Loucy (cell line): Measurements from ENCODE around the gene ST8SIA5.

Experiments used
- EZH2phosphoT487 ChIP-seq: fragments of 200-600 bp; IDR thresholded peaks from 2 replicates; pipeline ENCODE4 v1.6.1; 2018; ENCODE audit warnings: antibody characterized with exemption, mild to moderate bottlenecking, moderate library complexity, borderline replicate concordance
- TF ChIP-seq, protein P1 (sequence below): fragments of 200-600 bp; sonication (generic); conservative IDR thresholded peaks from 2 replicates; pipeline ENCODE4 v1.5.1; 2014; ENCODE audit warnings: mild to moderate bottlenecking, antibody characterized with exemption, low read length

- TF ChIP-seq, protein P1, sequence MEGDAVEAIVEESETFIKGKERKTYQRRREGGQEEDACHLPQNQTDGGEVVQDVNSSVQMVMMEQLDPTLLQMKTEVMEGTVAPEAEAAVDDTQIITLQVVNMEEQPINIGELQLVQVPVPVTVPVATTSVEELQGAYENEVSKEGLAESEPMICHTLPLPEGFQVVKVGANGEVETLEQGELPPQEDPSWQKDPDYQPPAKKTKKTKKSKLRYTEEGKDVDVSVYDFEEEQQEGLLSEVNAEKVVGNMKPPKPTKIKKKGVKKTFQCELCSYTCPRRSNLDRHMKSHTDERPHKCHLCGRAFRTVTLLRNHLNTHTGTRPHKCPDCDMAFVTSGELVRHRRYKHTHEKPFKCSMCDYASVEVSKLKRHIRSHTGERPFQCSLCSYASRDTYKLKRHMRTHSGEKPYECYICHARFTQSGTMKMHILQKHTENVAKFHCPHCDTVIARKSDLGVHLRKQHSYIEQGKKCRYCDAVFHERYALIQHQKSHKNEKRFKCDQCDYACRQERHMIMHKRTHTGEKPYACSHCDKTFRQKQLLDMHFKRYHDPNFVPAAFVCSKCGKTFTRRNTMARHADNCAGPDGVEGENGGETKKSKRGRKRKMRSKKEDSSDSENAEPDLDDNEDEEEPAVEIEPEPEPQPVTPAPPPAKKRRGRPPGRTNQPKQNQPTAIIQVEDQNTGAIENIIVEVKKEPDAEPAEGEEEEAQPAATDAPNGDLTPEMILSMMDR: no peak
- TF ChIP-seq EZH2phosphoT487: no peak
Measured at GRCh38 chr18:46733872-46734271, 23.0 kb downstream of the ST8SIA5 start.
